HG03280 (cell line): ENCODE data around the gene BAG2.
A peak's percentile ranks its signal among the peaks of the same experiment; 100 is the strongest.

Experiments used
- ATAC-seq: cut with Tn5 transposase; IDR thresholded peaks from one replicate; pipeline ENCODE4 v1.9.1; 2021; ENCODE audit warnings: mild to moderate bottlenecking, moderate library complexity; ENCODE audit not compliant: unreplicated experiment

The BAG2 gene

GRCh38 chr6:57221191-57221935, 49.2 kb downstream of the BAG2 start:
- peak; percentile 49 for ATAC-seq

- ATAC-seq: peak; percentile 84
These were observed 50.0 kb downstream of the BAG2 start, which contains the start of gene RAB23 for GRCh38 chr6:57221936-57222742. Gene RAB23, minus strand, starts transcription at chr6:57222307. Its CDS starts 11,927 bp downstream, at chr6:57210380.

GRCh38 chr6:57222743-57223077, 50.6 kb downstream of the BAG2 start:
- no peak for ATAC-seq

- no peak for ATAC-seq
These were observed 52.8 kb downstream of the BAG2 start for GRCh38 chr6:57224769-57225515.

GRCh38 chr6:57226221-57226620, 54.1 kb downstream of the BAG2 start:
- ATAC-seq: no peak
